Measurements from ENCODE around the gene NETO2. TPM values are rescaled to one million over a fixed set of nuclear protein-coding genes. Genes with fewer than 3 reads are reported as not detected.

The NETO2 gene
- total and polyA plus RNA-seq, 2 donors from 2014 or later = 1.4 to 4.8 TPM

DNA sequence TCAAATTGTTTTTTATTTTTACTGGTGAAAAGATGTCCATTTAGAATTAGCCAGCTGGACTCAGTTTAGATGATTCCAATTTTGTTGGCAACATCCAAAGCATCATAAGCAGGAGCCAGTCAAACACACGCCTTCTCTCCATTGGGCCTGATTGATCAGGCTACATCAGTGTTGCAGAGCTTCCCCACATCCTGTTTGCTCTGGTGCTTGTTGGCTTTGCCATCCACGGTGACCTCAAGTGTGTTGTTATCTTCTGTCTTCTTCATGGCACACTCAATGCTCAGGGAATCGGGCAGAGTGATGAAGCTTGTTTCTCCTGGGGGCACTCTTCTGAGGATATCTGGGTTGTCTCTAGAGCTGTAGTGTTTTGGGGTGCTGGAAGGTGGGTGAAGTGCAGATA lies 6.3 kb upstream of the NETO2 start:
- FAIRE-seq (no peak), DNase-seq (no peak)
- H3K27me3 ChIP-seq (ENCODE audit: control insufficient read depth, insufficient read depth, low read length) = no peaks in the 10 kb centered on the region
- H3K27ac ChIP-seq (ENCODE audit: low read depth in 2 of 2, low read length in 2 of 2) = no peak overlapping the region
- TF ChIP-seq, protein P1, sequence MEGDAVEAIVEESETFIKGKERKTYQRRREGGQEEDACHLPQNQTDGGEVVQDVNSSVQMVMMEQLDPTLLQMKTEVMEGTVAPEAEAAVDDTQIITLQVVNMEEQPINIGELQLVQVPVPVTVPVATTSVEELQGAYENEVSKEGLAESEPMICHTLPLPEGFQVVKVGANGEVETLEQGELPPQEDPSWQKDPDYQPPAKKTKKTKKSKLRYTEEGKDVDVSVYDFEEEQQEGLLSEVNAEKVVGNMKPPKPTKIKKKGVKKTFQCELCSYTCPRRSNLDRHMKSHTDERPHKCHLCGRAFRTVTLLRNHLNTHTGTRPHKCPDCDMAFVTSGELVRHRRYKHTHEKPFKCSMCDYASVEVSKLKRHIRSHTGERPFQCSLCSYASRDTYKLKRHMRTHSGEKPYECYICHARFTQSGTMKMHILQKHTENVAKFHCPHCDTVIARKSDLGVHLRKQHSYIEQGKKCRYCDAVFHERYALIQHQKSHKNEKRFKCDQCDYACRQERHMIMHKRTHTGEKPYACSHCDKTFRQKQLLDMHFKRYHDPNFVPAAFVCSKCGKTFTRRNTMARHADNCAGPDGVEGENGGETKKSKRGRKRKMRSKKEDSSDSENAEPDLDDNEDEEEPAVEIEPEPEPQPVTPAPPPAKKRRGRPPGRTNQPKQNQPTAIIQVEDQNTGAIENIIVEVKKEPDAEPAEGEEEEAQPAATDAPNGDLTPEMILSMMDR (IDR thresholded peaks at IDR 0.05; ENCODE audit: borderline replicate concordance, extremely low read depth, insufficient read depth) = no peak
- H3K9me3 ChIP-seq (ENCODE audit: control insufficient read depth in 2 of 3, insufficient read depth in 1 of 3, low read length in 3 of 3) = peaks cover 0 to 7% (median 0%) of the 10 kb centered on the region in 3 donors
- H3K4me3 ChIP-seq (ENCODE audit: low read length in 3 of 3) = no peak overlapping the region
- no peak overlapping the region for H3K9ac ChIP-seq (ENCODE audit: low read length in 3 of 3)
- no peaks in the 10 kb centered on the region for H3K4me1 ChIP-seq (ENCODE audit: control insufficient read depth in 2 of 3, insufficient read depth in 2 of 3, low read depth in 1 of 3, low read length in 3 of 3)
- H3K36me3 ChIP-seq (ENCODE audit: control insufficient read depth in 2 of 3, insufficient read depth in 3 of 3, low read length in 3 of 3) = peaks cover 0 to 7% (median 3%) of the 10 kb centered on the region in 3 donors
- intact Hi-C loops (cut with DNase I) = no loop called here

DNA sequence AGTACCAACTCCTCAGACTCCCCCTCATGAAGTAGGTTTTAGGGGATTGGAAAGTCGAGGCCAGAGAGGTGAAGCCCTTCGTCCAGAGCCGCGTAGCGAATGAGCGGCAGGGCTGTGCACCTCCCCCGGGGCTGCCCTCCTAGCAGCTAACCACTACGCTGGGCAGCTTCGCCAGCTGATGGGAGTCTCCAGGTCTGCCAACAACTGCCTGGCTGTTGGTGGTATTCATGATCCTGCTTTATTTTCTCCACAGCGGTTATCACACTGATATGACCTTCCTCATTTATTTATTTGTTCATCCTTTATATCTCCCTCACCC lies 773 bp upstream of the NETO2 start:
- H3K9me3 ChIP-seq (ENCODE audit: control insufficient read depth in 2 of 3, insufficient read depth in 1 of 3, low read length in 3 of 3) = no peaks in the 10 kb centered on the region
- no peak overlapping the region for H3K27ac ChIP-seq (ENCODE audit: low read depth in 2 of 2, low read length in 2 of 2)
- peak overlapping the region; percentile 31 to 51 (median 31) for H3K4me3 ChIP-seq (ENCODE audit: low read length in 3 of 3)
- no peak overlapping the region for H3K9ac ChIP-seq (ENCODE audit: low read length in 3 of 3)
- peaks cover 0 to 8% (median 5%) of the 10 kb centered on the region in 3 donors for H3K4me1 ChIP-seq (ENCODE audit: control insufficient read depth in 2 of 3, insufficient read depth in 2 of 3, low read depth in 1 of 3, low read length in 3 of 3)
- no peaks in the 10 kb centered on the region for H3K36me3 ChIP-seq (ENCODE audit: control insufficient read depth in 2 of 3, insufficient read depth in 3 of 3, low read length in 3 of 3)
- DNase-seq = no peak
- no peak for FAIRE-seq
- no peaks in the 10 kb centered on the region for H3K27me3 ChIP-seq (ENCODE audit: control insufficient read depth, insufficient read depth, low read length)
- intact Hi-C loops (cut with DNase I) = loop anchor here (5.0 kb wide), 1 partner anchor 1018 kb away; no protein-coding TSS in a partner anchor
- TF ChIP-seq, protein P1 (IDR thresholded peaks at IDR 0.05; ENCODE audit: borderline replicate concordance, extremely low read depth, insufficient read depth) = no peak

DNA sequence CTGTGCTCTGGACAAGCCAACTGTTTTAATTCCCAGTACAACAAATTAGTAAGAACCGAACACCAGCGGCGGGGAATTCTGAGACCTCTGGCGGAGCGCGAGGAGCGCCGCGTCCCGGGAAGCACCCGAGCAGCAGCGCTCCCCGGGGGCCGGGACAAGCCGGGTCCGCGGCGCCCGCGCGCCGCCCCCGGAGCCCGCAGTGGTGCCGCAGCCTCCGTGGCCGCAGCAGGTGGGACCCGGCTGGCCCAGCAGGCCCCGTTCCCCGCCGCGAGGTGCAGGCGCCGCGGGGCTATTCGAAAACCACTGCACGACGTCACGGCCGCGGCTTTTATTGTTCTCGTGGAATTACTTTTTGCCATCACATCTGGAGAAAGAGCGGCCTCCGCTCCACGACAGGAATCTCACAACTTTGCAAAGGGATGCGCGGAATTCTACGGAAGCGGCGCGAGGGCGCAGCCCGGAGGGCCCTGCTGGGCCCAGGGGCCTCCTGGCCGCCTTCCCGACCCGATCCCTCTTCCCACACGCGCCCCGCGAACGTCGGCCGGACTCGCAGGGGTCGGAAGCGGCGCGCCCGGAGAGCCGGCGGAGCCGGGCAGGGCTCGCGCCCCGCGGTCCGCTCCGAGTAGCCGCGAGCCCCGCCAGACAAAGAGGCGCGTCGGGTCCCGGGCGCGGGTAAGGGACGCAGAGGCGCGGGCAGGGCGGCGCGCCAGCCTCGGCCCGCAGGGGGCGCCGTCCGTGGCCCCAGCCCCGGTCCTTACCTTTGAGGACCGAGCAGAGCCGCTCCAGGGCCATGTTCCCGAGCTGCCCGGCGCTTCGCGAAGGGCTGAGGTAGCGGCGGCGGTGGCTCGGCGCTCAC lies 696 bp downstream of the NETO2 start:
- no peak overlapping the region for H3K27ac ChIP-seq (ENCODE audit: low read depth in 2 of 2, low read length in 2 of 2)
- H3K9ac ChIP-seq (ENCODE audit: low read length in 3 of 3) = no peak overlapping the region
- FAIRE-seq = no peak

More for the DNA sequence above, 696 bp downstream of the NETO2 start:
- Histone ChIP-seq H3K4me3 (ENCODE audit: low read length in 3 of 3) (peak overlapping the region; percentile 66 to 86 (median 72)), H3K9me3 (ENCODE audit: control insufficient read depth in 2 of 3, insufficient read depth in 1 of 3, low read length in 3 of 3) (no peaks in the 10 kb centered on the region), H3K27me3 (ENCODE audit: control insufficient read depth, insufficient read depth, low read length) (no peaks in the 10 kb centered on the region), H3K36me3 (ENCODE audit: control insufficient read depth in 2 of 3, insufficient read depth in 3 of 3, low read length in 3 of 3) (no peaks in the 10 kb centered on the region), H3K4me1 (ENCODE audit: control insufficient read depth in 2 of 3, insufficient read depth in 2 of 3, low read depth in 1 of 3, low read length in 3 of 3) (peaks cover 0 to 8% (median 5%) of the 10 kb centered on the region in 3 donors)
- intact Hi-C loops (cut with DNase I) = loop anchor here (5.0 kb wide), 1 partner anchor 1019 kb away; no protein-coding TSS in a partner anchor
- TF ChIP-seq, protein P1 (IDR thresholded peaks at IDR 0.05; ENCODE audit: borderline replicate concordance, extremely low read depth, insufficient read depth) = peak; percentile 32
- DNase-seq = peak; percentile 77 to 86 (median 80)
